NCI-H82 treated with DMSO at 0.1 percent for 48 hours (cell line): ENCODE measurements around the gene ANG.
"Not testable (repeated sequence)": the region's sequence is repeated elsewhere in the genome, so short reads cannot be mapped to it uniquely, and the experiment has no call there.

Experiments
- DNase-seq: peaks from one replicate; lab custom pipeline; 2025; ENCODE audit not compliant: unreplicated experiment; lab: John Stamatoyannopoulos, UW

ANG gene

GRCh38 chr14:20698018-20698329, 9.4 kb downstream of the ANG start:
- no peak for DNase-seq

- DNase-seq, result no peak
Observed at GRCh38 chr14:20698934-20699333, 10.4 kb downstream of the ANG start.

- DNase-seq, result no peak
Observed at GRCh38 chr14:20699931-20700330, 11.4 kb downstream of the ANG start.

- not testable (repeated sequence) for DNase-seq
Observed at GRCh38 chr14:20700965-20701364, 12.4 kb downstream of the ANG start.

- no peak for DNase-seq
Observed at GRCh38 chr14:20706657-20707355, 18.2 kb downstream of the ANG start.

- DNase-seq, result no peak
Observed at GRCh38 chr14:20707622-20708021, 19.1 kb downstream of the ANG start.

- no peak for DNase-seq
Observed at GRCh38 chr14:20711261-20711660, 22.7 kb downstream of the ANG start.

- no peak for DNase-seq
Observed at GRCh38 chr14:20711685-20712084, 23.1 kb downstream of the ANG start.

- DNase-seq, result no peak
Observed at GRCh38 chr14:20712904-20713303, 24.3 kb downstream of the ANG start.

GRCh38 chr14:20714593-20715250, 26.2 kb downstream of the ANG start:
- no peak for DNase-seq

GRCh38 chr14:20719777-20720176, 31.2 kb downstream of the ANG start:
- DNase-seq, result no peak

GRCh38 chr14:20720741-20721140, 32.2 kb downstream of the ANG start:
- no peak for DNase-seq

- DNase-seq, result no peak
Observed at GRCh38 chr14:20722016-20722415, 33.5 kb downstream of the ANG start.

- no peak for DNase-seq
Observed at GRCh38 chr14:20723488-20723887, 34.9 kb downstream of the ANG start.

GRCh38 chr14:20726121-20726520, 37.6 kb downstream of the ANG start:
- DNase-seq, result not testable (repeated sequence)

GRCh38 chr14:20726531-20726930, 38.0 kb downstream of the ANG start:
- DNase-seq, result no peak

GRCh38 chr14:20730891-20731290, 42.3 kb downstream of the ANG start:
- DNase-seq, result no peak

- DNase-seq, result no peak
Observed at GRCh38 chr14:20732477-20732876, 43.9 kb downstream of the ANG start.

- DNase-seq, result no peak
Observed at GRCh38 chr14:20732979-20733635, 44.5 kb downstream of the ANG start.

GRCh38 chr14:20733684-20734429, 45.3 kb downstream of the ANG start:
- no peak for DNase-seq

- DNase-seq, result no peak
Observed at GRCh38 chr14:20734430-20734806, 45.9 kb downstream of the ANG start.

GRCh38 chr14:20738292-20738691, 49.7 kb downstream of the ANG start:
- not testable (repeated sequence) for DNase-seq
